HL-60 (cell line): ENCODE data around the gene EPB41L4B.
"Not testable (repeated sequence)": the region's sequence is repeated elsewhere in the genome, so short reads cannot be mapped to it uniquely, and the experiment has no call there.

Experiments
- GABPA ChIP-seq: IDR thresholded peaks from 2 replicates; pipeline ENCODE4 v1.6.1; 2012; ENCODE audit warnings: low read depth
- POLR2AphosphoS5 ChIP-seq: IDR thresholded peaks from 2 replicates; pipeline ENCODE4 v1.6.1; 2012; ENCODE audit warnings: low read depth
- TF ChIP-seq, protein P1 (sequence below): IDR thresholded peaks from one replicate; pipeline ENCODE4 v1.5.1; 2011; ENCODE audit warnings: low read length, control low read depth, inconsistent platforms; ENCODE audit not compliant: insufficient read depth
- TF ChIP-seq, protein P2 (sequence below): IDR thresholded peaks from 2 replicates; pipeline ENCODE4 v1.6.1; 2012; ENCODE audit warnings: low read depth; ENCODE audit not compliant: insufficient replicate concordance

DNA sequence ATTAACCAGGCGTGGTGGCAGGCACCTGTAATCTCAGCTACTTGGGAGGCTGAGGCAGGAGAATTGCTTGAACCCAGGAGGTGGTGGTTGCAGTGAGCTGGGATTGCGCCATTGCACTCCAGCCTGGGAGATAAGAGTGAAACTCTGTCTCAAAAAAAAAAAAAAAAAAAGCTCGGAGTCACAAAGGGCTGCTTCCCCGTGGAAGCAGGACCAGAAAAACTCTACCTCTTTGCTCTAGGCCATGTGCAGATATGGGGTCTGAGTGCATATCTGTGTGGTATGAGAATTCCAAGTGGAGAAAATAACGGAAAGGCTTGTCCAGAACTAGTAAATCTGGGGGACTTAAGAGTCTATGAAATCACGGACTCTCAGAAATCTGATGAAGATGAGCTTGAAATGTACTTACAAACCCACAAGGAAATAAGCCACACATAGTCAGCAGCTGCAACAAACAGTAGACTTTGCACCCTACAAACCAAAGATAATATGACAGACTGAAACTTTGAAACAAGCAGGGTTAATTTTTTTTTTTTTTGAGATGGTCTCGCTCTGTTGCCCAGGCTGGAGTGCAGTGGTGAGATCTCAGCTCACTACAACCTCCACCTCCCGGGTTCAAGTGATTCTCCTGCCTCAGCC lies 38.2 kb upstream of the EPB41L4B start:
- TF ChIP-seq, protein P1, sequence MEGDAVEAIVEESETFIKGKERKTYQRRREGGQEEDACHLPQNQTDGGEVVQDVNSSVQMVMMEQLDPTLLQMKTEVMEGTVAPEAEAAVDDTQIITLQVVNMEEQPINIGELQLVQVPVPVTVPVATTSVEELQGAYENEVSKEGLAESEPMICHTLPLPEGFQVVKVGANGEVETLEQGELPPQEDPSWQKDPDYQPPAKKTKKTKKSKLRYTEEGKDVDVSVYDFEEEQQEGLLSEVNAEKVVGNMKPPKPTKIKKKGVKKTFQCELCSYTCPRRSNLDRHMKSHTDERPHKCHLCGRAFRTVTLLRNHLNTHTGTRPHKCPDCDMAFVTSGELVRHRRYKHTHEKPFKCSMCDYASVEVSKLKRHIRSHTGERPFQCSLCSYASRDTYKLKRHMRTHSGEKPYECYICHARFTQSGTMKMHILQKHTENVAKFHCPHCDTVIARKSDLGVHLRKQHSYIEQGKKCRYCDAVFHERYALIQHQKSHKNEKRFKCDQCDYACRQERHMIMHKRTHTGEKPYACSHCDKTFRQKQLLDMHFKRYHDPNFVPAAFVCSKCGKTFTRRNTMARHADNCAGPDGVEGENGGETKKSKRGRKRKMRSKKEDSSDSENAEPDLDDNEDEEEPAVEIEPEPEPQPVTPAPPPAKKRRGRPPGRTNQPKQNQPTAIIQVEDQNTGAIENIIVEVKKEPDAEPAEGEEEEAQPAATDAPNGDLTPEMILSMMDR = not testable (repeated sequence)
- not testable (repeated sequence) for TF ChIP-seq POLR2AphosphoS5, GABPA
- TF ChIP-seq, protein P2, sequence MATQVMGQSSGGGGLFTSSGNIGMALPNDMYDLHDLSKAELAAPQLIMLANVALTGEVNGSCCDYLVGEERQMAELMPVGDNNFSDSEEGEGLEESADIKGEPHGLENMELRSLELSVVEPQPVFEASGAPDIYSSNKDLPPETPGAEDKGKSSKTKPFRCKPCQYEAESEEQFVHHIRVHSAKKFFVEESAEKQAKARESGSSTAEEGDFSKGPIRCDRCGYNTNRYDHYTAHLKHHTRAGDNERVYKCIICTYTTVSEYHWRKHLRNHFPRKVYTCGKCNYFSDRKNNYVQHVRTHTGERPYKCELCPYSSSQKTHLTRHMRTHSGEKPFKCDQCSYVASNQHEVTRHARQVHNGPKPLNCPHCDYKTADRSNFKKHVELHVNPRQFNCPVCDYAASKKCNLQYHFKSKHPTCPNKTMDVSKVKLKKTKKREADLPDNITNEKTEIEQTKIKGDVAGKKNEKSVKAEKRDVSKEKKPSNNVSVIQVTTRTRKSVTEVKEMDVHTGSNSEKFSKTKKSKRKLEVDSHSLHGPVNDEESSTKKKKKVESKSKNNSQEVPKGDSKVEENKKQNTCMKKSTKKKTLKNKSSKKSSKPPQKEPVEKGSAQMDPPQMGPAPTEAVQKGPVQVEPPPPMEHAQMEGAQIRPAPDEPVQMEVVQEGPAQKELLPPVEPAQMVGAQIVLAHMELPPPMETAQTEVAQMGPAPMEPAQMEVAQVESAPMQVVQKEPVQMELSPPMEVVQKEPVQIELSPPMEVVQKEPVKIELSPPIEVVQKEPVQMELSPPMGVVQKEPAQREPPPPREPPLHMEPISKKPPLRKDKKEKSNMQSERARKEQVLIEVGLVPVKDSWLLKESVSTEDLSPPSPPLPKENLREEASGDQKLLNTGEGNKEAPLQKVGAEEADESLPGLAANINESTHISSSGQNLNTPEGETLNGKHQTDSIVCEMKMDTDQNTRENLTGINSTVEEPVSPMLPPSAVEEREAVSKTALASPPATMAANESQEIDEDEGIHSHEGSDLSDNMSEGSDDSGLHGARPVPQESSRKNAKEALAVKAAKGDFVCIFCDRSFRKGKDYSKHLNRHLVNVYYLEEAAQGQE = not testable (repeated sequence)
